HG03196 (cell line): ENCODE results near the gene PLPPR3.
"Not testable (repeated sequence)": the region's sequence is repeated elsewhere in the genome, so short reads cannot be mapped to it uniquely, and the experiment has no call there.

Experiments
- ATAC-seq: cut with Tn5 transposase; IDR thresholded peaks from one replicate; pipeline ENCODE4 v1.9.1; 2021; ENCODE audit not compliant: unreplicated experiment

PLPPR3 gene

DNA sequence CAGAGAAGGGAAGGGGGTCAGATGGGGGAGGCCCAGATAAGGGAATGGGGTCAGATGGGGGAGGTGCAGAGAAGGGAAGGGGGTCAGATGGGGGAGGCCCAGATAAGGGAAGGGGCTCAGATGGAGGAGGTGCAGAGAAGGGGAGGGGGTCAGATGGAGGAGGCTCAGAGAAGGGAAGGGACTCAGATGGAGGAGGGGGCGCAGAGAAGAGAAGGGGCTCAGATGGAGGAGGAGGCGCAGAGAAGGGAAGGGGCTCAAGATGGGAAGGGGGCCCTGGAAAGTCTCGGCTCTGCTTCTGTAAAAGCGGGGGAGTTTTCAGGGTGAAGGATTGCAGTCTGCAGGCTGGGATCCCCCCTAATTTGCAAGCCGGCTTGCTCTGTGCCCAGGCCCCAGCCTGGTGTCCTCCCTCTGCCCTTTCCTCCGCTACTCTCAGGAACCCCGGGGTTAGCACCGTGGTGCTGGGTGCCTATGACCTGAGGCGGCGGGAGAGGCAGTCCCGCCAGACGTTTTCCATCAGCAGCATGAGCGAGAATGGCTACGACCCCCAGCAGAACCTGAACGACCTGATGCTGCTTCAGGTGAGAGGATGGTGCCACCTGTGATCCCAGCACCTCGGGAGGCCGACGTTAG, 7.5 kb upstream of the PLPPR3 start:
- ATAC-seq = no peak

DNA sequence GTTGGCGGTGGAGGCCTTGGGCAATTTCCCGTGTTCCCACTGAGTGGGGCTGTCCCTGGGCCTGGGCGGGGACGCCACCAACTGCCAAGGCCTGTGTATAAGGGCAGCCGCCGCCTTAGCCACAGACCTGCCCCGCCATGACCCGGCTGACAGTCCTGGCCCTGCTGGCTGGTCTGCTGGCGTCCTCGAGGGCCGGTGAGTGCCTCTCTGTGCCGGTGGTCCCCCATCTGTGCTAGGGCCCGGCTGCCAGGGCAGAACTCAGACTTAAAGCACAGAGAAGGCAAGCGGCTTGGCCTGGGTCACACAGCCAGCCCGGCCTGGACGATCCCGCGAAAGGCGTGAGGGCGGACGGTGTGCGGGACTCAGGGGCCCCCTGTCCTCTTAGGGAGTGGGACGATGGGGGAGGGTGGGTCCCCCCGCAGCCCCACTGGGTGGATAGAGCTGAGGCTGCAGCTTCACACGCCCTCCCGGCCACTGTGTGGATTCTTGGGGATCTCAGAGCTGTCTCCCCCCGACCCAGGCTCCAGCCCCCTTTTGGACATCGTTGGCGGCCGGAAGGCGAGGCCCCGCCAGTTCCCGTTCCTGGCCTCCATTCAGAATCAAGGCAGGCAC, 6.1 kb upstream of the PLPPR3 start, which contains the start of gene AZU1:
TSS of gene AZU1 (plus strand) at position 128 of the 612 bp plus-strand sequence. CDS start at position 138, 10 bp downstream.
- ATAC-seq = no peak

DNA sequence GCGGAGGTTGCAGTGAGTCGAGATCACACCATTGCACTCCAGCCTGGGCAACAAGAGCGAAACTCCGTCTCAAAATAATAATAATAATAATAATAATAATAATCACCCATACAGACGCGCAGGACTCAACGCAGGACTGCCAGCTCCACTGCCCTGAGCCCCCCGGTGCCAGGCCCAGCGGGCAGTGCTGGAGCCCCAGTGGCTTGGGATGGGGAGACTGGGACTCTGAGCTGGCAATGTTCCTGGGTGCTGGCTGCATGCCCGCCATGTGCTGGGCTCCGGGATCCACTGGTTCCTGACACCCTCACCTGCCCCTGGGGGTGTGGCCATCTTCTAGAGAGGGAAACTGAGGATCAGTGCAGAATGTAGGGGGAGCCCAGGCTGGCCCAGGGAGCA, 5.6 kb upstream of the PLPPR3 start:
- no peak for ATAC-seq

DNA sequence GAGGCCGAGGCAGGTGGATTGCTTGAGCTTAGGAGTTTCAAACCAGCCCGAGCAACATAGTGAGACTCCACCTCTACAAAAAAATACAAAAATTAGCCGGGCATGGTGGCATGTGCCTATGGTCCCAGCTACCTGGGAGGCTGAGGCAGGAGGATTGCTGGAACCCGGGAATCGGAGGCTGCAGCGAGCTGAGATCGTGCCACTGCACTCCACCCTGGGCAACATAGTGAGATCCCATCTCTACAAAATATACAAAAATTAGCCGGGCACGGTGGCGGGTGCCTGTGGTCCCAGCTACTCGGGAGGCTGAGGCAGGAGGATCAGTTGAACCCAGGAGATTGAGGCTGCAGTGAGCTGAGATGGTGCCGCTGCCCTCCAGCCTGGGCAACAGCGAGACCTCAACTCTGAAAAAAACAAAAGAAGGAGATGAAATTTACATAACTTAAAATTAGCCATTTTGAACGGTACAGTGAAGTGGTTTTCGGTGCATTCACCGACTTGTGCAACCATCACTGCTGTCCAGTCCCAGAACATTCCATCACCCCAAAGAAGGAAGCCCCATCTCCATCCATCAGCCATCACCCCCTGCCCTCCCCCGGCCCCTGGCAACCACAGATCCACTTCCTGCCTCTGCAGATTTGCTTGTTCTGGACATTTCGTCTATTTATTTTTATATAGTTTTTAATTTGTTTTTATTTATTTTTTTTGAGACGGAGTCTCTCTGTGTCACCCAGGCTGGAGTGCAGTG, 4.3 kb upstream of the PLPPR3 start:
- ATAC-seq = no peak

DNA sequence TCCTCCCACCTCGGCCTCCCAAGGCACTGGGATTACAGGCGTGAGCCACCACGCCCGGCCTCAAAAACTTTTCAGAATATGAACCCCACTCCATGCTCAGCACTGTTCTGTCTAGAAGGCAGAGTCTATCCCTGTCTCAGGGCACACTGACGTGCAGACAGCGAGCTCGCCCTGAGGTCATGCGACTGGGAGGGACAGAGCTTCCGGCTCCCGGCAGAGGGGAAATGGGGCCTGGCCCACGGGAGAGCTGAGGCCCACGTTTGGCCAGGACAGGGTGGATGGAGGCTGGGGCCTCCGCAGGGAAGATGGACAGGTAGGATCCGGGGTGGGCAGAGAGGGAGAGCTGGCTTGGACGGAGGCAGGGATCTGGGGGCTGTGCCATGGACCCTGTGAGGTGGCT, 3.1 kb upstream of the PLPPR3 start:
- ATAC-seq = no peak

DNA sequence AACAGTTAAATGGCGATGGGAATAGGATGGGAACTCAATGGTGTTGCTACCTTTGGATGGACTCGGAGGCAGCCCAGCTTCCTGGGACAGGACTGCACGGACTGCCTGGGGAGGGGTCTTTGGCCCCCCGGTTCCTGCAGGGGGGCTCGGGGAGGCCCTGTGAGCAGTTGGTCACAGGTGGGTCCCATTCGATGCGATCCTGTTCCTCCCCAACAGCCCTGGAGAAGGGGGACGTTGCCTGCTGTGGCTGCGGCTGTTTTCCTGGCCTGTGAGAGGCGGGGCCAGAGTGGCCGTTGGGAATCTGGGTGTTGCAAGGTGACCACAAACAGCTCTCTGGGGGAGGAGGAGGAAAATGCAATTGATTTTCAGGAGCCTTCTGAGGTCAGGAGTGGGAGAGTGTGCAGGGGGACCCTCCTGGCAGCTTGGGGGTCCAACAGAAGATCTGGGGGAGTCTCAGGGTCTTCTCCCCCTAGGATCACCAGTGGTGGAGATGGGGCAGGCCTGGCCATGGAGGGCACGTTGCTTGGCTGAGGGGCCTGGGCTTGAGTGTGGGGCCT, 1.9 kb upstream of the PLPPR3 start:
- ATAC-seq = no peak

DNA sequence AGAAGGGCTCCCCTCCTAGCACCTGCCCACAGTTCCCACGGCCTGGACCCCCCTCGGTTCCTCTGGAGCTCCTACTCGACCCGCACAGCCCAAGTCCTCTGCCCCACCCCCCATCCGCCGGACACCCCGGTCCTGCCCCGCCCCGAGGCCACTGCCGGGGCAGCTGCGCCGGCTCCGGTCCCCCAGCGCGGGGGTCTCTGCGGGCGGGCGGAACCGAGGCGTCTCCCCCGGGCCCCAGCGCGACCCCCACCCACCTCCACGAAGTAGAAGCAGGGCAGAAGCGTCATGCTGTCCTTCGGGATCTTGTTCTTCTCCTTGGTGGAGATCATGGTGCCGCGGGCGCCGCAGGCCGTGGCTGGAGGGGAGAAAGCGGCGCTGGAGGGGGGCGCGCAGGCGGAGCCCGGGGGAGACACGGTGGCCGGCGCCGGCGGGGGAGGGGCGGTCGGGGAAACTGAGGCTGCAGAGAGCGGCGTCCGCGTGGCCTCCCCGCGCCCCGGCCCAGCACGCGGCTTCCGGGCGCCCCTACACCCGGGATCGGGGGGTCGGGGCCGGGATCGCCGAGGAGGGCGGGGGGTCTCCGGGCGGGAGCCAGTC, 427 bp downstream of the PLPPR3 start:
- ATAC-seq = no peak

DNA sequence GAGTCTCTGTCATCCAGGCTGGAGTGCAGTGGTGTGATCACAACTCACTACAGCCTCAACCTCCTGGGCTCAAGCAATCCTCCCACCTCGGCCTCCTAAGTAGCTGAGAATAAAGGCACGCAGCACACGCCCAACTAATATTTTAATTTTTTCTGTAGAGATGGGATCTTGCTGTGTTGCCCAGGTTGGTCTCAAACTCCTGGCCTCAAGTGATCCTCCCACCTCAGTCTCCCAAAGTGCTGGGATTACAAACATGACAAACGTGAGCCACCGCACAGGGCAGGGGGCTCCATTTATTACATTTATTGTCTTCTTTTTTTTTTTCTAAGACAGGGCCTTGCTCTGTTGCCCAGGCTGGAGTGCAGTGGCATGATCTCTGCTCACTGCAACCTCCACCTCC, 1.5 kb downstream of the PLPPR3 start:
- not testable (repeated sequence) for ATAC-seq

DNA sequence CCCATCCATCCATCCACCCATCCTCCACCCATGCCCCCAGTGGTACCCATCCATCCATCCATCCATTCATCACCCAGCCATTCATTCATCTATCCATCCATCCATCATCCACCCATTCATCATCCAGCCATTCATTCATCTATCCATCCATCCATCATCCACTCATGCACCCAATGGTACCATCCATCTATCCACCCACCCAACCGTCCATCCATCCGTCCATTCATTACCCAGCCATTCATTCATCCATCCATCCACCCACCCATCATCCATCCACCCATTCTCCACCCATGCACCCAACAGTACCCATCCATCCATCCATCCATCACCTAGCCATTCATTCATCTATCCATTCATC, 5.3 kb downstream of the PLPPR3 start:
- no peak for ATAC-seq

DNA sequence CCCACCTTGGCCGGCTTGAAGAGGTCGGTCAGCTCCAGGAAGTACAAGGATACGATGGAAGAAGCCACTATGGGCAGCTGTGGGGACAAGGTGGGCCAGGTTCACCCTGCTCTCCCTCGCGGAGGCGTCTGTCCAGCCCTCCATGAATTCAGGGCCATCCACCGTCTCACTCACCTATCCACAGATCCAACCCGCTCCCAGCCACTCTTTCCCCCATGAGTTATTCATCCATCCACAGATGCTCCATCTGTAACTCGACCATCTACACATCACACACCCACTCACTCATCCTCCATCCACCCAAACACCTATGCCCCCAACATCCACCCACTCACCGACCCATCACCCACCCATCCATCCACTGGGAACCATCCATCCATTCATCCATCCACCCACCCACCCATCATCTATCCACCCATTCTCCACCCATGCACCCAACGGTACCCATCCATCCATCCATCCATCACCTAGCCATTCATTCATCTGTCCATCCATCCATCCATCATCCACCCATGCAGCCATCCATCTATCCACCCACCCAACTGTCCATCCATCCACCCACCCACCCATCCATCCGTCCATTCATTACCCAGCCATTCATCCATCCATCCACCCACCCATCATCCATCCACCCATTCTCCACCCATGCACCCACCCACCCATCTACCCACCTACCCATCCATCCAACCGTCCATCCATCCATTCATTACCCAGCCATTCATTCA, 5.8 kb downstream of the PLPPR3 start:
- no peak for ATAC-seq

DNA sequence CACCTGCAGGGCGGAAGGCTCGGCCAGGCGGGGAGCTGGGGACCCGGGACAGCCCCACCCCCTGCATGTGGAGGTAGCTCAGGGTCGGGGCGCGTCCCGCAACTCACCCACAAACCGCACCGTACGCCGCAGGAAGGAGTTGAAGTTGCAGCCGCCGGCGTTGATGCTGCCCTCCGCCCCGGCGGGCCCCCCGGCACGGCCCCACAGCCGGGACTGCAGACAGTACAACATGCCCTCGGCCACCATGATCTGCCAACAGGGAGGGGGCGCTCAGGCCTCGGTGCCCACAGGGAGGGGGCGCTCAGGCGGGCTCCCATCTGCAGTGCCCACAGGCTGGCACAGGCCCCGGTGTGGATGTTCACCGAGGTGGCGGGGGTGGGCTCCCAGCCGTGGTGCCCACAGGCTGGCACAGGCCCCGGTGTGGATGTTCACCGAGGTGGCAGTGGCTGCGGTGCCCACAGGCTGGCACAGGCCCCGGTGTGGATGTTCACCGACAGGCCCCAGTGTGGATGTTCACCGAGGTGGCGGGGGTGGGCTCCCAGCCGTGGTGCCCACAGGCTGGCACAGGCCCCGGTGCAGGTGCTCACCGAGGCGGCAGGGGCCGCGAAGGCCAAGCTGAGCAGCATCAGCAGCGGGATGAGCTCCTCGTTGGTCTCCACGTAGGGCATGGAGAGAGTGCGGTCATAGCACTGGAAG, 6.5 kb downstream of the PLPPR3 start:
- no peak for ATAC-seq

DNA sequence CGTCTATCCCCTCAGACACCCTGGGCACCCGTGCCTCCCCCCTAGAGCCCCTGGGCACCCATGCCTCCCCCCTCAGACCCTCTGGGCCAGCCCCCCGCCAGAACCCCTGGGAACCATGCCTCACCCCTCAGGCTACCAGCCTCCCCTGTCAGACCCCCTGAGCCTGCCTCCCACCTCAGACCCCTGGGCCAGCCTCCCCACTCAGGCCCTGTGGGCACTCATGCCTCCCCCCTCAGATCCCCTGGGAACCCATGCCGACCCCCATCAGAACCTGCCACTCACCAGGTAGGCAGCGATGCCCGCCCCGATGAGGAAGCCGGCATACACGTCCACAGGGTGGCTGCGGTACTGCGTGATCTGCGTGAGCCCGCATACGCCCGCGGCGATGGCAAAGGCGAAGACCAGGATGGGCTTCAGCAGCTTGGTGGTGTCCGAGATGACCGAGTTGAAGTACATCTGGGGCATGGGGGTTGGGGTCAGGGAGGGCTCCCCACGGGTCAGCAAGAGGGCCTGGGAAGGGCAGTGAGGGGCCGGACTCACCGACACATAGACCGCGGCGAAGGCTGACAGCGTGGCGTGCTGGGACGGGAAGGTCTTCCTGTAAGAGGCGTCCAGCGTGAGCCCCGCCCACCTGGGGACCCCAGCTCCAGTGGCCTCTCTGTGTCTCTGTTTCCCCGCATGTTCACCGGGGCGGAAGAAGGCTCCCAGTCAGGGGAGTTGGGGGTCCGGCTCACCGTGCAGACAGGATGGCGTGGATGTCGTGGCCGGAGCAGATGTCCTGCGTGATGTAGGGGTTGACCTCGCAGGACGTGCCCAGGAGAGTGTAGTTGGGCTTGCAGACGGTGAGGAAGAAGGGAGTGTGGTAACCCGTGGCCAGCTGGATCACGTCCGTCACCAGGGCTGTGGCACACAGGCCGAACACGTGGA, 7.3 kb downstream of the PLPPR3 start:
- ATAC-seq = no peak

DNA sequence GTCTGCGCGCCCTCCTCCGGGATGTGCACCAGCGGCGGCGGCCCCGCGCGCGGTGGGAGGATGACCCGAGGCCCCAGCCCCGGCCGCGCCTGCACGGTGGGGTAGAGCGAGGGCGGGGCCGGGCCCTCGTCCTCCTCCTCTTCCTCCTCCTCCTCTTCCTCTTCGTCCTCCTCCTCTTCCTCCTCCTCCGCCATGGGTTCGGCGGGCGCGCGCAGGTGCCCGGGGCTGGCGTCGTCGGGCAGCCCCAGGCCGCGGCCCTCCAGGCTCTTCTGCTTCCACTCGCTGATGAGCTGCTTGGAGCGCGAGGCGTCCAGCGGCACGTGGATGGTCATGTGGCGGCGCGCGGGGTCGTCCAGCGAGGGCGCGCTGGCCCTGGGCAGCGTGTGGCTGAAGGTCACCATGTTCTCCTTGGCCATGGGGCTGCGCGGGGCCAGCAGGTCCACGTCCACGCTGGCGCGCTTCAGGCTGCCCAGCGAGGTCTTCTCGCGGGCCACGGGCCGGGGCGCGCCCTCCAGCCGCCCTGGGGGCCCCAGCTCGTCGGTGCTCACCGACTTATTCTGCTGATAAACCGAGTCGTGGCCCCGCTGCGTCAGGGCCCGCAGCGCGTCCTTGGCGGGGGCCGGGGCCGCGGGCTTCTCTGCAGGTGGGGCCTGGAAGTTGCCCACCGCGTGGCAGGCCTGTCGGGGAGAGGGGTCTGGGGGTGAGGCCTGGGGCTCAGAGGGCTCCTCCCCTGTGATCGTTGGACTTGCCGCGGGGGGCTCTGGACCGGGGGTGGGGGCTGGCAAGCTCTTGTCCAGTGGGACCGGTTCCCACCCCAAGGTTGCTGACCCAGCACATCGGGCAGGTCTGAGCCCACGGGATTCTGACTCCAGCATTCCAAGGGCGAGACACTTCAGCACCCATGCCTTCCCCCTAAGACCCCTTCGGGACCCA, 8.3 kb downstream of the PLPPR3 start:
- ATAC-seq = no peak

DNA sequence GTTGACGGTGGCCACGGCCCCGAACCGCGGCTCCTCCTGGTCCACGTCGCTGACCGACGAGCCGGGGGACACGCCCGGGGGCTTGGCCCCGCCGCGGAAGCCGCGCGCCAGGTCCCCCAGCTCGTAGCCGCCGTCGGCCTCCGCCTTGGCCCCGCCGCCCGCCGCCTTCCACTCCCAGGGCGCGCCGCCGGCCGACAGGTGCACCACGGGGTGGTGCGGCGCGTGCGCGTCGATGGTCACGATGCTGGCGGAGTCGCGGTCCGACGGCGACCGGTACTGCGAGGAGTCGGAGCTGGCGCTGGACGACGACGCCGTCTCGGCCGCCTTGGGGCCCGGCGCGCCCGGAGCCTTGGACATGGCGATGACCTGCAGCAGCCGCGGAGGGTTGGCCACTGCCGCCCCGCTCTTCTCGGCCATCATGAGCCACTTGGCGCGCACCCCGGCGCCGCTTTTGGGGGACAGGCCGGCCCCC, 9.0 kb downstream of the PLPPR3 start:
- no peak for ATAC-seq

DNA sequence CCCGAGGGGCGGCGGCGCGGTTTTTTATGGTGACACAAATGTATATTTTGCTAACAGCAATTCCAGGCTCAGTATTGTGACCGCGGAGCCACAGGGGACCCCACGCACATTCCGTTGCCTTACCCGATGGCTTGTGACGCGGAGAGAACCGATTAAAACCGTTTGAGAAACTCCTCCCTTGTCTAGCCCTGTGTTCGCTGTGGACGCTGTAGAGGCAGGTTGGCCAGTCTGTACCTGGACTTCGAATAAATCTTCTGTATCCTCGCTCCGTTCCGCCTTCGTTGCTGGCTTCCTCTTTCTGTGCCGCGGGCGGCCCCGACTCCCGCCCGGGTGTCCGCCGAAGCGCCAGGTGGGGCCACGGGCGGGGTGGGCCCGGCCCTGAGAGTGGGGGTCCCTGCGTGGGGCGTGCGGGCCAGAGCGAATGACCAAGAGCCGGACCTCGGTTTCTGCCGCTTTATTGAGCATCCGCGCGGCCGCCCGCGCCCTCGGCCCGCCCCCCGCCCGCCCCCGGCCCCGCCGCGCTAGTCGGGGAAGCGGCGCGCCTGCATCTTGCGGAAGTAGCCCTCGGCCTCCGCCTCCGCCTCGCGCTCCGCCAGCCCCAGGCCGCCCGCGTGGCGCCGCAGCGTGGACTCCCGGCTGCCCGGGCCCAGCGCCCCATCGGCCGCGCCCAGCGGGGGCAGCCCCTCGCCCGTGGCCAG, 9.6 kb downstream of the PLPPR3 start:
- ATAC-seq = no peak

DNA sequence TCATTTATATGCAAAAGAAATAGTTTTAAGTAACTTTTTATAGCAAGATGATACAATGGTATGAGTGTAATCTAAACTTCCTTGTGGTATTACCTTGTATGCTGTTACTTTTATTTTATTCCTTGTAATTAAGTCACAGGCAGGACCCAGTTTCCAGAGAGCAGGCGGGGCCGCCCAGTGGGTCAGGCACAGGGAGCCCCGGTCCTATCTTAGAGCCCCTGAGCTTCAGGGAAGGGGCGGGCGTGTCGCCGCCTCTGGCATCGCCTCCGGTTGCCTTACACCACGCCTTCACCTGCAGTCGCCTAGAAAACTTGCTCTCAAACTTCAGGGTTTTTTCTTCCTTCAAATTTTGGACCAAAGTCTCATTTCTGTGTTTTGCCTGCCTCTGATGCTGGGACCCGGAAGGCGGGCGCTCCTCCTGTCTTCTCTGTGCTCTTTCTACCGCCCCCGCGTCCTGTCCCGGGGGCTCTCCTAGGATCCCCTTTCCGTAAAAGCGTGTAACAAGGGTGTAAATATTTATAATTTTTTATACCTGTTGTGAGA, 10.2 kb downstream of the PLPPR3 start:
- ATAC-seq = no peak

DNA sequence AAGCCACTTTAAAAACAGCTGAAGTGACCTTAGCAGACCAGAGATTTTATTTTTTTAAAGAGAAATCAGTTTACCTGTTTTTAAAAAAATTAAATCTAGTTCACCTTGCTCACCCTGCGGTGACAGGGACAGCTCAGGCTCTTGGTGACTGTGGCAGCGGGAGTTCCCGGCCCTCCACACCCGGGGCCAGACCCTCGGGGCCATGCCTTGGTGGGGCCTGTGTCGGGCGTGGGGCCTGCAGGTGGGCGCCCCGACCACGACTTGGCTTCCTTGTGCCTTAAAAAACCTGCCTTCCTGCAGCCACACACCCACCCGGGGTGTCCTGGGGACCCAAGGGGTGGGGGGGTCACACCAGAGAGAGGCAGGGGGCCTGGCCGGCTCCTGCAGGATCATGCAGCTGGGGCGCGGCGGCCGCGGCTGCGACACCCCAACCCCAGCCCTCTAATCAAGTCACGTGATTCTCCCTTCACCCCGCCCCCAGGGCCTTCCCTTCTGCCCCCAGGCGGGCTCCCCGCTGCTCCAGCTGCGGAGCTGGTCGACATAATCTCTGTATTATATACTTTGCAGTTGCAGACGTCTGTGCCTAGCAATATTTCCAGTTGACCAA, 10.8 kb downstream of the PLPPR3 start:
- no peak for ATAC-seq
